GM19240 (cell line): ENCODE data around the gene ZNF770.

Experiments
- DNase-seq: peaks from one replicate; pipeline ENCODE4 v3.0.0; 2011; ENCODE audit warnings: low spot score; ENCODE audit not compliant: insufficient read length

The ZNF770 gene

GRCh38 chr15:34988027-34988902, at the start of gene ZNF770:
TSS of gene ZNF770 (minus strand) at chr15:34988287. CDS start at chr15:34983434, 4,853 bp downstream.
- DNase-seq: peak; percentile 54

DNA sequence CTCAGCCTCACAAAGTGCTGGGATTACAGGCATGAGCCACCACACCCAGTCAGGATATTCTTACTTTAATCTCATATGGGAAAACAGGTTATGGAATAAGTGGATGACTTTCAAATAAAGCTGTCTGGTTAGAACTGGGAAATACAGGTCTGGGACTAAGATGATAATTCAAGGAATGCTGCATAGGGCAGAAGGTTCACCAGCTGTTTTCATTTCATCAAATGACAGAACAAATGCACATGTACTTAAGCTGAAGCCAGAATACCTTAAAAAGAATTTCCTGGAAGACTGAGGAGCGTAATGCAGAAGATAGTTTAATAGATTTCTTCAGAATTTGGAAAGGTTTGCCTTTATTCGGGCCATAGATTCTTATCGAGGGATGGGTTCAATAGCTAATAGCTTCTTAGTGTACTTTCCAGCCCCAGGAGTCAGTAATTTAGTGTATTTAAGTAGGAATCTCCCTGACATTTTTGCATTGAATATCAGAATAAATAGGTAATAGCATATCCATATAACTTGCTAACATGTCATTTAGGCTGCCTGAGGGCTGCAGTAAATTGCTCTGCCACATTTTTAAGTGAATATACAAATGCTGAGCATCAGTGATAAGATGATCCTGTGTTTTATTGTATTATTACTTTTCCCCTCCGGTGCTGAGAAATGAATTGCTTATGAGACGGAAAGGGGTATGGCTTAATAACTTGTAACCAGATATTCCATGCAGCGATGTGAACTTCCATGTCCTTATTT, 40.3 kb upstream of the ZNF770 start:
- DNase-seq: no peak

GRCh38 chr15:35023804-35024203, 35.7 kb upstream of the ZNF770 start:
- no peak for DNase-seq

GRCh38 chr15:35020974-35021373, 32.9 kb upstream of the ZNF770 start:
- no peak for DNase-seq

DNA sequence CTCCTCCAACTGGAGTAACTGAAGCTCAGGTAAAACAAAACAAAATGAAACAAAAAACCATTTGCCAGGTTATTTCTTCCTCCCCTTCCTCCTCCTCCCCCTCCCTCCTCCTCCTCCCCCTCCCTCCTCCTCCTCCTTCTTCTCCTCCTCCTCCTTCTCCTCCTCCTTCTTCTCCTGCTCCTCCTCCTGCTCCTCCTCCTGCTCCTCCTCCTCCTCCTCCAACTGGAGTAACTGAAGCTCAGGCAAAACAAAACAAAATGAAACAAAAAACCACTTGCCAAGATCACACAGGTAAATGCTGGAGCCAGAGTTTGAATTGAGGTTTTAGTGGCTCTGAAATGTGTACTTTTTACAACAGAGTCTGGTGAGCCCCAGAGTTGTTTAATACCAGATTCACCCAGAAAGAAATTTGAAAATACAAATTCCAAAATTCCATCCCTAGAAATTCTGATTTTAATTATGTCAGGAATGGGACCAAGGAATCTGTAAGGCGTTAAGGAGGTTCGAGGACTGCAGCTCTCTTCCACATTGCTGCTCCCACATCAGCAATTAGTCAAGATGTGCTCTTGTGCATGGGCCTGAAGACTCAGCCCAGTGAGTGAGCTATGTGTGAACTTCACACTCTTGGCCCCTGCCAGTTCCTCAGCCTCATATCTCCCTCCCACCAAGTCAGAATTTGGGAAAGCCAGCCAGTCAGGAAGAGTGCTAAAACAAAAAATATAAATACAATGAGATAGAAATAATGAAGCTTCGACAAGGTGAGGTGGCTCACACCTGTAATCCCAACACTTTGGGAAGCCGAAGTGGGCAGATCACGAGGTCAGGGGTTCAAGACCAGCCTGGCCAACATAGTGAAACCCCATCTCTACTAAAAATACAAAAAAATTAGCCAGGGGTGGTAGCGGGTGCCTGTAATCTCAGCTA, 31.6 kb upstream of the ZNF770 start:
- DNase-seq: no peak

DNA sequence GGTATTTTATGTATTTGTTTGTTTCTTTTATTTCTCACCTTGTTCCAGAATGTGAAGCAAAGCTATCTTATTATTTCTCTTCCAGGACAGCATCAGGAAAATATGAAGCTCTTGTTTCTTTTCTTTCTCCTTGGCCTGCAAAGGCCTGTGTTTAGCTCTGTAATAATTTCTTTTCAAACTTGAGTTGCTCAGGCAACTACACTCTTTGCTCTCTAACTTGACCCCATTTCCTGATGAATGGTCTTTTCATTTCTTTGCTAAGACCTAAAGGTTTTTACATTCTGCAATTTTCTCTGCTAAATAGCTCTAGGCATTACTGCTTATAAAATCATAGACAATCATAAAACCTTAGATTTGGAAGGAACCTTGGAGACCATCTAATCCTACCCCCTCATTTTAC, 26.2 kb upstream of the ZNF770 start:
- DNase-seq: no peak

DNA sequence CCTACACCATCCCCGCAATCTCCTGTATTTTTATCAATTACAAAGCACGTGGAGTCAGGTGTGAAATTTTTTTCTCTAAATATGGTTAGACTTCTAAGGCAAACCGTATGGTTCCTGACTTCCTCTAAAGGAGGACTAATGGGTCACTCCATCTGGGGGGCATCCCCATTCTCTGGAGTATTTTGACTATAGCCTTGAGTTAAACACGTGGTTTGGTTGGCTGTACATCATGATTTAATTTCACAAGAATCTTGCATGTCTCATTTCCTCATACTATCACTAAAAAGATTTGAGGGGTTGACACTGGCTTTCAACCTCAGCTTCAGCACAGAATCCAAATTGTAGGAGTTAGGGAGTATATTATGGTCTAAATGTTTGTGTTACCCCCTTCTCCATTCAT, 25.3 kb upstream of the ZNF770 start:
- DNase-seq: no peak

DNA sequence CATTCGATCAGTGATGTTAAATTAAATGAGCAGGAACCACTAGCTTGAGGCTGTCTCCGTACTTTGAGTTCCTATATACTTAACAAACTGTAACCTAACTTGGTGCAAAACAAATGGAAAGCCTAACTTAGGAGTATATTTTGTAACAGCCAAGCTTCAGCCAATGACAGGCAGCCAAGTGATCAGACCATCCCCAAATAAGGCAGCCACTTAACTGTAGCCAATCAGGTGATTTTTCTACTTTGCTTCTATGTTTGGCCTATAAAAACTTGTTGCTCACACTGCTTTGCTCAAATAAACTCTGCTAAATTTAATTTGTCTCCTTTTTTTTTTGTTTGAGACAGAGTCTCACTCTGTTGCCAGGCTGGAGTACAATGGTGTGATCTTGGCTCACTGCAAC, 19.3 kb upstream of the ZNF770 start:
- DNase-seq: no peak

- DNase-seq: no peak
These were observed 17.8 kb upstream of the ZNF770 start for GRCh38 chr15:35005933-35006332.

DNA sequence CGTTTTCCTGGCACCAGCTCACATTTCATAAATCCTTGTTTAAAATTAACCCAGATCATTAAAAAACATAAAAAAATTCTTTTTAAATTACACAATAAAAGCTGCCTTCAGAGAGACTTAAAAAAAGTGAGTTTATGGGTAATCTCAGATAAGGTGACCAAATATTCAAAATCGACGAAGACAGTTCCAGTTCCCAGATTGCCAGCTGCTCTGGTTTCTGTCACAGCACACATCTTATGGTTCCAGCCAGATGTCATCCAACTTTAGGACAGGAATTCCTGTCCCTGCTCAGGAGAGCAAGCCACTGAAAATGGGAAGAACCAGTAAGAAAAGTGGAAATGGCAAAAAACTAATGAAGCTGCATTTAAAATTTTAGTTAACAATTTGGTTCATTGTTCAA, 15.8 kb upstream of the ZNF770 start:
- no peak for DNase-seq

GRCh38 chr15:35000511-35000910, 12.4 kb upstream of the ZNF770 start:
- no peak for DNase-seq

DNA sequence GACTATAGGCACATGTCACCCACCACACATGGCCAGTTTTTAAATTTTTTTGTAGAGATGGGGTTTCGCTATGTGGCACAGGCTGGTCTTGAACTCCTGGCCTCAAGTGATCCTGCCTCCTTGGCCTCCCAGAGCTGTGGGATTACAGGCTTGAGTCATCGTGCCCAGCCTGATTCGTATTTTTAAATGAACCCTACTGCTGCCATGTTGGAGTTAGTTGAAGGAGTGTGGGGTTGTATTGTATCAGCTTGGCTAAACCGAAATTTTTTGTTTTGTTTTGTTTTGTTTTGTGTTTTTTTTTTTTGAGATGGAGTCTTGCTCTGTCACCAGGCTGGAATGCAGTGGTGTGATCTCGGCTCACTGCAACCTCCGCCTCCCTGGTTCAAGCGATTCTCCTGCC, 11.8 kb upstream of the ZNF770 start:
- DNase-seq: no peak

GRCh38 chr15:34994925-34995324, 6.8 kb upstream of the ZNF770 start:
- DNase-seq: no peak

GRCh38 chr15:34993877-34994276, 5.8 kb upstream of the ZNF770 start:
- DNase-seq: peak; percentile 47

GRCh38 chr15:34993412-34993811, 5.3 kb upstream of the ZNF770 start:
- no peak for DNase-seq

DNA sequence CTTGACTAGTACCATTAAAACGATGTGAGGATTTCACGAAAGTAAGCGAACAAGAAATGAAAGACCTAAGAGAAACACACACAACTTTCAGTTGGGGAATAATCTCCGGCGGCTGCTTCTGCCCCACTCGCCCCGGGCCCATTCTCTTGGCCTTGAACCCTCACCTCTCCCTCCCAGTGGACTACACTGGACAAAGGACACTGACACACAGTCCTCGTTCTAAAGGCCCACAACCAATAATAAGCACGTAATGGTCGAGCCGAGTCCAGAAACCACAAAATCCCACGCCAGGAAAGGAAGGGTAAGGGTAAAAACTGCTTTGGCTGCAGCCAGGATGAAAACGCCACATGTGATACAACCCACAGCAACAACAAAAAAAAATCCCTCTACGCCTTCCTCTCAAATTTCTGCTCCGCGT, 469 bp downstream of the ZNF770 start:
- no peak for DNase-seq

- DNase-seq: no peak
These were observed 1.2 kb downstream of the ZNF770 start for GRCh38 chr15:34986771-34987480.

- DNase-seq: no peak
These were observed 1.8 kb downstream of the ZNF770 start for GRCh38 chr15:34986326-34986725.

- DNase-seq: no peak
These were observed 3.0 kb downstream of the ZNF770 start for GRCh38 chr15:34984889-34985630.

DNA sequence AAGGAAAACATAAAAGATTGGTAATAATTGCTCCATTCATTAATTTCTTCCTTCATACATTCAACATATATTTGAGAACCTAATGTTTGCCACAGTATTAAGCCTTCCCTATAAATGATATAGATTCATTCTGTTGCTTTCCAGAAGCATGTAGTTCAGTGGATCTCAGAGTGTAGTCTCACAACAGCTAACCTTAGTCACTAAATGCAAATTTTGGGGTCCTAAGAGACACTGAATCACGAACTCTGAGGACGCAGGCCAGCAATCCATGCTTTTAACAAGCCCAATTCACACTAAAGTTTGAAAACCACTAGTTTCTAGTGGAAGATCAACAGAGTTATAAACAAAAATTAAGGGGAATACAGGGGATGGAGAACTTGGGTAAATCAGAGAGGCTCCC, 11.3 kb downstream of the ZNF770 start:
- no peak for DNase-seq
